ENCODE data around the gene RAB14.

RAB14 gene

DNA sequence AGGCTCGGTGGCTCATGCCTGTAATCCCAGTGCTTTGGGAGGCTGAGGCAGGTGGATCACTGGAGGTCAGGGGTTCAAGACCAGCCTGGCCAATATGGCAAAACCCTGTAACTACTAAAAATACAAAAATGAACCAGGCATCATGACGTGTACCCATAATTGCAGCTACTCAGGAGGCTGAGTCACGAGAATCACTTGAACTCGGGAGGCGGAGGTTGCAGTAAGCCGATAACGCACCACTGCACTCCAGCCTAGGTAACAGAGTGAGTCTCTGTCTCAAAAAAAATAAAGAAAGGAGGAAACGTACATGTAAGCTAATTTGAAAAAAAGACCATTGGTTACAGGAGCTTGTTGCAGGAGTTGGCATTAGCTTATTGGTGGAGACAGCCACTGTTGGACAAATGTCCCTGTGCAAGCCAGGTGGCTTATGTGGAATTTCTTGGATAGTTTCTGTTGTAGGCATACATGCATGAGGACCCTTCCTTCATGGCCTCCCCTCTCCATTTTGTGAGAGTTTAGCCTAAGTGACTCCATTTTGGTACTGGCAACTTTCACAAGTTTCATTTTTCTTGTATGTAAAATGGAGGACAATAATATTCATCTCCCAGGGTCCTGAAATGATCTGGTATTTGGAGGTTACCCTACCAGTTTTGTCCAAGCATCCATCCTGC is 16.8 kb upstream of the RAB14 start:
- DNase-seq = no peak

GRCh38 chr9:121217609-121218292 is 16.1 kb upstream of the RAB14 start:
- no peak for DNase-seq

DNA sequence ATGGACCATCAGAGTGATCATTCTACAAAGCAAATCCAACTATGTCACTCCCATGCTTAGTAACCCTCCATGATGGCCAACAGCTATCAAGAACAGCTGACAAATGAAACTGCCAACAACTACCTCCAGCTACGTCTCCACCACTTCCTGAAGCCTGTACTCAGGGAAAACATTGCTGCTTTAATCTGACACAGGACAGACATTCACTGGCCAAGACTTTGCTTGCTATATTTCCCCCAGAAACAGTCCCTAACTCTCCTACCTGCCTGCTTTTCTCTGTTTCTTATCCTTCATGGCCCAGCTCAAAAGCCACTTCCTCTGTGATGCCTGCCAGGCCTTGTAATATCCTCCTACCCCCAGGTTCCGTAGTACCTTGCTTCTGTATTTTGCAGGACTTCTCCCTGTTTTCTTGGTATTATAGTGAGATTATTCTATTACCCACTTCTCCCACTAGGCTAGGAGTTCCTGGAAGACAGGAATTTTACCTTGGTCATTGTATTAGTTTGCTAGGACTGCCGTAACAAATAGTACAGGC is 14.7 kb upstream of the RAB14 start:
- DNase-seq = no peak

- no peak for DNase-seq
Observed at GRCh38 chr9:121214005-121214404, 12.3 kb upstream of the RAB14 start.

DNA sequence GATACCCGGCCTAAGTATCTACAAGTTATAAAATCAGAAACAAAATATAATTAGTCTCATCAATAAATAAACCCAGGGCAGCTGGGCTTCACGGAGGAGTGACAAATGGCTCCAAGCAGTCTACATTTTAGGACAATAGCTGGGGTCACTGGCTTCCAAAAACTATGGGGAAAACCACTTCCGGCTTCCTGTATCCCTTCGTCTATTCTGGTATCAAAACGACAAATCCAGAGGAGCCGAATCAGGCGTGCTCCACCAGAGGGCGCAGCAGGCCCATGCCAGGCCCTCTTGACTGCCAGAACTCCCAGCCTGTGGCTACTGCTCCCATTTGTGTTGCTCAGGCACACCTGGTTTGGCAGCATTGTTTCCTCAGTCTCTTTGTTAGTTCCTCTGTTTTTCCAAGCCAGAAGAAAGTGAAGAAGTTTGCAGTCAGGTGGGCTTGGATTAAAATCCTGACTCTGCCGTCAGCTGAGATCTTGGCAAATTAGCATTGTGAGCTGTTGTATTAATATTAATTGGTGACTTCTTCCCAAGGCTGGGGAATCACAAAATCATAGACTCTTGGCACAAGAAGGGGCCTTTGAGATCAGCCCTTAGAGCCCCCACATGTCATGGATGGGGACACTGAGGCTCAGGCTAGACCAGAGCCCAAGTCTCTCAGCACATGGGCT is 11.6 kb upstream of the RAB14 start:
- peak; percentile 62 for DNase-seq

DNA sequence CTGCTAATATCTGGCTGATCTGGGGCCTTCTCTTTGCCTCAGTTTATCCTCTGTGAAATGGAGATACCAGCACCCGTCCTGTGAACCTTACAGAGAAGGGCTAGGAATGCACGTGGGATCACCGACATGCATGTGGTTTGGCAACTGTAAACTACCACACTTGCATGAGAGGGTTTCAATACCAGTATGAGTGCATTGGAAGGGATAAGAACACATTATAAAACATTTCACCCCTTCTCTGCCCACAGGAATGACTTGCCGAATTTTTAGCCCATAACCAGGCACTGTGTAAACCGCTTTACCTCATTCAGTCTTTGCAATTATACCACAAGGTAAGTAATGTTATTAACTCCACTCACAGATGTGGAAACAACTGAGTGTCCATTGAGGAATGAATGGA is 8.9 kb upstream of the RAB14 start:
- DNase-seq = no peak

DNA sequence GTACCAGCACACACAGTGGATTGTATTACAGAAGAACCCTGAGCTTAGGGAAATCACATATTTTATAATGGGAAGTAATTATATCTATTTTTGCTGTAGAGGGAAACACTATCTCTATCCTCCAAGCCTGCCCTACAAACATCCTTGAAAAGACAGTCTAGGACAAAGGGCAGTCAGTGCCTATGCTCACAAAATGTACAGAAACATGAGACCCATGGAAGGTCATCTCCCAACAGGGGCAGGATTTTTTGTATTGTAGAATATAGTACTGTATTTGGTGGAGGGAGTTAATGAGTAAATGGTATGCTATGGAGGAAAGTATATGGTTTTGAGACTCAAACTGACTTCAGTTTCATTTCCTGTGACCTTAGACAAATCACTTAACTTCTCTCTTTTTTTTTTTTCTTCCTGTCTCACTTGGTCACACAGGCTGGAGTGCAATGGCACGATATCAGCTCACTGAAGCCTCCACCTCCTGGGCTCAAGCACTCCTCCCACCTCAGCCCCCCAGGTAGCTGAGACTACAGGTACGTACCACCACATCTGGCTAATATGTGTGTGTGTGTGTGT is 5.8 kb upstream of the RAB14 start:
- peak; percentile 54 for DNase-seq

DNA sequence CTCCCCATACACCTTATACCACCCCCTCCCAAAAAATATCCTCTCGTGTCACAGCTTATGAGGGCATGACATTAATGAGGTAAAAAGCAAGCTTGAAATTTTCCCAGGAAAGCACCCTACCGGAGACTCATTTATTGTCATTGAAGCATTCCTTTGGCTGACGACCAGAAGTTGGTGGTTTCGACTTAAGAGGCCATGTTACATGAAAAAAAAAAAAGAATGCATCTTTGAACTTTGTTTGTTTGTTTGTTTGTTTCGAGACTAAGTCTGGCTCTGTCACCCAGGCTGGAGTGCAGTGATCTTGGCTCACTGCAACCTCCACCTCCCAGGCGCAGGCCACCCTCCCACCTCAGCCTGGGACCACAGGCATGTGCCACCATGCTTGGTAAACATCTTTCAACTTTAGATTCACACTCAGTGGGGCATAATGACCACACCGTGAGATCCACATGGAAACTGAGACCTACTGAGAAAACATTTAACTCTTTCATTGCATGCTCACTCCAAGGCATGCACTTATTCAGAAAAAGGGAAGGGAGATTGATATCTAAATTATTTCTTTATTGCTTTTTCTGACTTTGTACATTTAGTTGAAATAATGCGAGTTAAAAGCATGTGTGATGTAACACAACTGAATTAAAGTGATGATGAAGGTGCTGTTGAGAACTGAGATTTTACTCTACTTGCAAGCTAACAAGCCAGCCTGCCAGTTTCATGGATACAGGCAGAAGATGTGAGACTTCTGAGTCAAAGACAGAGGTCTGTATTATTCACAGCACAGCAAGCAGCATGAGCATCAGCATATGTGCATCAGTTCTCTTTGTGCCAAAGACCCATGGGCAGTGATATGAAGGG is 5.1 kb upstream of the RAB14 start:
- no peak for DNase-seq

DNA sequence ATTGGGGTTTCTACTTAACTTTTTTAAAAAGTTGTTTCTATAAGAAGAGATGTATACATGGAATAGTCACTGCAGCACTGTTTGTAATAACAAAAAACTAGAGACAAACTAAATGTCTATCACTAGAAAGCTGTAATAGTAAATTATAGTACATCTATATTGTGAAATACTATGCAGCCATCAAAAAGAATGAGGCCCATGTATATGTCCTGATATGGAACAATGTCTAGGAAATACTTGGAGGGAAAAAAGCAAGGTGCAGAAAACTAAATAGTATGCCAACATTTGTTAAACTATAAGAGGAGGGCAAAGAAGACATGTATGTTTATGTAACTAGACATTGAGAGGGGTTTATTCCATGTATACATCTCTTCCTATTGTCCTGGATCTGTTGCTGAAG is 2.9 kb upstream of the RAB14 start:
- DNase-seq = no peak

GRCh38 chr9:121204121-121204520 is 2.5 kb upstream of the RAB14 start:
- DNase-seq = no peak

GRCh38 chr9:121201045-121201737 is 478 bp downstream of the RAB14 start:
- DNase-seq = no peak

- DNase-seq = no peak
Observed at GRCh38 chr9:121200356-121200755, 1.3 kb downstream of the RAB14 start.

- no peak for DNase-seq
Observed at GRCh38 chr9:121199921-121200320, 1.7 kb downstream of the RAB14 start.

DNA sequence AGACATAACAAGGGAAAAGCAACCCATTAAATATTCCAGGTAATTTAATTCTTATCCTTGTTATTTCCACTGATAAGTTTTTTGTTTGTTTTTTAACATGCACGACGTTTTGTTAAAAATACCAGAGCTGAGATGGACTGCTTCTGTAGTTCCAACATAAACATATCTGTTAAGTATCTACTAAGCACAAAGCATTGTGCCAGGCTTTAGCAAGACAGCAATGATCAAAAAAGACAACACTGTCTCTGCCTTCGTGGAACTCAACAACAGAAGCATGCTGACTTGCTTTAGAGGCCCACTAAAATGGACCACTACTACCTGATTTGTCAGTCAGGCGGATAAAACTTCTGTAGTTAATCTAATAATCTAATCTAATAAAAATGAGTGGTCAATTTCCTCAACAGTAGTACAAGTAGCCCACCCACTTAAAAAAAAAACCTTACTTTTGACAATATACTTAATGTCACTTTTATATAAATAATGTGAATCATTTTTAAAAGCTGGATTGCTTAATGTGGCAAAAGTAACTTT is 3.1 kb downstream of the RAB14 start:
- DNase-seq = no peak

DNA sequence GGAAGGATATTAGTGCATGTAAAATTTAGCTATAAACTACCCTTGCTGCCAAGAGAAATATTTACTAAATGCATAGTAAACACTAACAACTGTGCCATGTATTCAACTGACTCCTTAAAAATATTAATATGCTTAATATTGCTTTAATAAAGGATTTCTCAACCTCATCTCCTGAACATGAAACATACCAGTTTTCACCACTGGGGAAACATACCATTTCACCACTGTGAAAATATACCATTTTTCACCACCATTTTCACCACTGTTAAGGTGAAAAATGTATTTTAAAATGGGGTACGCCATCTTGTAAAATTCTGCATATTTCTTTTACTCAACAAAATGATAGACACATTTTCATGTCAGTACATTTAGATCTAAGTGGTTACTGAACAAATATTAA is 4.5 kb downstream of the RAB14 start:
- no peak for DNase-seq

DNA sequence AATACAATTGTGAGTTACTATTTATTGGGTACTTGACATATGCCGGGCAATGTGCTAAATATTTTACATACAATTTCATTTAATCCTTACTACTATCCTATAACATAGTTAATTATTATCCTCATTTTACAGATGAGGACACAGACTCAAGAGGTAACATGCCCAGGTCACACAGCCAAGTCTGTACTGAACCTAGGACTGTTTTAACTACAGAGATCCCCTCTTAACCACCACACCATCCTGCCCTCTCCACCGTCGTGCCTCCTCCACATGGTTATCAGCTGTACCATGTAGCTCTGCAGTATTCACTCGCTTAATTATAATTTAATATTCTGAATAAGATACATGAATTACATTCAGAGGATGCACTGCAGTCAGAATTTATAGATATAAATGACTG is 5.3 kb downstream of the RAB14 start:
- DNase-seq = no peak

DNA sequence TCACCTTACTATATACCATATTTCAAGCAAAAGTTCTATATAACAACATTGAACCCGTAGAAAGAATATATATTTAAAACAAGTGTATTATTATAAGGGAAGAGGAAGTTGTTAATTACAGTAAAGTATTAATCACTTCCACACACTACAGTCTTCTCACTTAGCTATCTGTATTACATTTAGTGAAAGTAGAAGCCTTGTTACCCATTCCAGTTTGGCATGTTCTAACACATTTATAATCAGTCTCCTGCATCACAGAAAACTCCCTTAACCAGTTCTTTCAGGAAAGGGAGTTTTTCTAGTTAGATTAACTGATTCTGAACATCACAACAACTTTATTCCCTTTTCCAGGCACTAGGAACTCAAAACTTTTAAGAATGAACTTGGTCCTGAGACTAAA is 6.9 kb downstream of the RAB14 start:
- DNase-seq = no peak

DNA sequence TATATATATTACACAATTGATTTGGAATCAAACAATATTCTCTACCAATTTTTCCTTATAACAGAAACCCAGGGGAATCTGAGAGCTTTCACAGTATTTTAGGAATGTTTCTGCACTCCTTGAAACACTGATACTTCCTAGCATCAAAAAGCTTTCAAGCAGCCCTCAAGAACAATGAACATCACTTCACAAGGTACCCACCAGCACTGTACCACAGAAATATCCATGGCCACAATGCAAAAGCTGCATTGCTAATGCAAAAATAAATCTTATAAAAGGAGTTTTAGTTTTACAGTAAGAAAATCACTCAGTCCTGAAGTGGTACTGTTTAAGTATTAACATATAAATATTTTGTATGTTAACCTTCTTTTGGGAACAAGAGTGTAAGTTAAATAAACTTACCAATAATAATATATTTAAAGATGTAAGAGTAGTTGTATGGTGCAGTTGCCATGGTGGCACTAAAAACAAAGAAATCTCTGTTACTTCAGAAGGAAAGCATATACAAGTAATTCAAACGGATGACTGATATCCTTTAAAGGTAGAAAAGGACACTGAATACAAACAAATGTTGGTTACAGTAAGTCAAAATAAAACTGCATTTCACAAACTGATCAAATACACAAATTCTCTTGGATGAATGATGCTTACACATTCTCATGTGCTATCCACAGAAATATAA is 8.6 kb downstream of the RAB14 start:
- DNase-seq = no peak

- DNase-seq = no peak
Observed at GRCh38 chr9:121192518-121192917, 9.2 kb downstream of the RAB14 start.

DNA sequence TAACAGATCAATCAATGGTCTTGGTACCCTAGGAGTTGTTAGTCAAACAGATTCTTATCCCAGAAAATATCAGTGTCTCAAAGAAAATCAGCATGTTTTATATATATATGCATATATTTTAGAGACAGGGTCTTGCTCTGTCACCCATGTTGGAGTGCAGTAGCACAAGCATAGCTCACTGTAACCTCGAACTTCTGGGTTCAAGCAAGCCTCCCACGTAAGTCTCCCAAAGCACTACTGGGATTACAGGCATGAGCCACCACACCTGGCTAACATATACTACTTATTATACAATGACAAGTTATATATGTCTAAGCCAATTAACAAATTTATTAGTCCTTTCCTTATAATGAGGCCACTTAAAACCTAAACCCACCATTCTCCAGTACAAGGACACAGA is 10.4 kb downstream of the RAB14 start:
- DNase-seq = no peak

- DNase-seq = no peak
Observed at GRCh38 chr9:121189660-121190059, 12.0 kb downstream of the RAB14 start.

All from KG1 (cell line).